AG04450 (cell line): Measurements from ENCODE around the gene NEUROD6. TPM values are rescaled to one million over a fixed set of nuclear protein-coding genes. Genes with fewer than 3 reads are reported as not detected.

Experiments
- CTCF ChIA-PET: fragments of 300-600, 350-600 bp; formaldehyde crosslinking; extraction: SDS; loops from one replicate; lab custom pipeline; 2022; ENCODE audit warnings: antibody characterized with exemption, inconsistent platforms; lab: Charles Lee
- POLR2A ChIA-PET: fragments of 350-600 bp; formaldehyde crosslinking; extraction: SDS; loops from one replicate; lab custom pipeline; 2021; ENCODE audit warnings: antibody characterized with exemption, inconsistent platforms; lab: Yijun Ruan, JAX
- DNase-seq: peaks from one replicate; pipeline ENCODE4 v3.0.0-alpha.2; 2011; ENCODE audit warnings: low read depth, low spot score
- H3K27ac ChIP-seq: one replicate; pipeline ENCODE4 v1.5.1; 2012; ENCODE audit warnings: low read depth, low read length, control low read depth
- H3K27me3 ChIP-seq: one replicate; pipeline ENCODE4 v1.6.0; 2012; ENCODE audit warnings: low read length; ENCODE audit not compliant: control insufficient read depth, insufficient read depth
- H3K4me3 ChIP-seq: 2 replicates; pipeline ENCODE4 v1.5.1; 2011; ENCODE audit warnings: mild to moderate bottlenecking, low read depth, low read length, control low read depth
- H3K9me3 ChIP-seq: 2 replicates; pipeline ENCODE4 v1.5.1; 2012; ENCODE audit warnings: low read length; ENCODE audit not compliant: control insufficient read depth, insufficient read depth
- CTCF ChIP-seq: IDR thresholded peaks from 2 replicates; pipeline ENCODE4 v1.5.1; 2011; ENCODE audit warnings: low read depth, low read length, control low read depth, inconsistent platforms
- polyA plus RNA-seq: library from polyadenylated mRNA; depleted of rRNA; stranded (reverse); fragments of >200 nt; gene quantifications from 2 replicates; pipeline ENCODE4 v1.2.3, GENCODE V29; 2011

Gene NEUROD6
- polyA plus RNA-seq, 1 experiment, result not detected

DNA sequence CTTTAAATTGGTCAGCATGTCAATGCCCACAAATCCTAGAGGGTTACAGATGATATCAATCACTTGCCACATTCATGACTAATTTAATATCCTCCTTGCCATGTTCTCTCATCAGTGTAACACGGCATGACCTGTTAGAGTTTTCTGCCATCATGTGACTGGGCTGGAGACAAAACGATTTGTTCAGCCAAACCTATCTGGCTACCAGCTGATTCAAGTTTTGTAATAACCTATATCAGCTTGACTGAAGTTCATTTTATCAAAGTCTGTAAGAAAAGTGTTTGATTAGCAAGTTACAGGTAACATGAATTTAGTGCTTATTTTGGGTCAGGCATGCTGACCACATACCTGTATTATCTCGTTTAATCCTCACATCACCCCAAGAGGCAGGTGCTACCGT is 25.7 kb downstream of the NEUROD6 start:
- H3K27ac ChIP-seq, result no peak overlapping the region
- H3K4me3 ChIP-seq, result no peak overlapping the region
- ChIA-PET POLR2A (no interaction called here), CTCF (no interaction called here)
- no peaks in the 10 kb centered on the region for H3K27me3 ChIP-seq
- no peak for TF ChIP-seq CTCF
- no peaks in the 10 kb centered on the region for H3K9me3 ChIP-seq
- DNase-seq, result no peak

- no peak for TF ChIP-seq CTCF
- Histone ChIP-seq H3K9me3 (no peaks in the 10 kb centered on the region), H3K27me3 (no peaks in the 10 kb centered on the region), H3K27ac (no peak overlapping the region), H3K4me3 (no peak overlapping the region)
- DNase-seq, result no peak
- CTCF ChIA-PET, result no interaction called here
- POLR2A ChIA-PET, result no interaction called here
These were observed 27.6 kb downstream of the NEUROD6 start for GRCh38 chr7:31312889-31313288.

DNA sequence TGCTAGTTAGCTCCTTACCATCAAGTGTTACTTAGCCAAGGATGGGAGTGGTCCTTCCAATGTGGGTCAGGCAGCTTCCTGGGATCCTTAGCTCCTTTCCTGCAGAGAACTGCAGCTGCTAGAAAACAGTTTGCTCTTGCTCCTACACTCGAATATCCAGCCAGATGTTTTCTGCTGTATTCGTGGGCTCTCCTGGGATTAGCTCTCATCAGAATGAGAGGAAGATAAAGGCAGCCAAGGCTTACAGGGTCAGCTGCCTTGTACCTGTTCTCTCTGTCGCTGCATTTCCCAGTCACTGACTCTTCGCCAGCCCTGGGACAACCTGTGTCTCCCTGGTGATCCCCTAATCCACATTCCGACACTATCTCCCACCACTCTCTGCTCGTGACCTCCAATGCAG is 29.0 kb downstream of the NEUROD6 start:
- CTCF ChIA-PET, result no interaction called here
- POLR2A ChIA-PET, result no interaction called here
- Histone ChIP-seq H3K4me3 (no peak overlapping the region), H3K9me3 (no peaks in the 10 kb centered on the region), H3K27me3 (no peaks in the 10 kb centered on the region), H3K27ac (no peak overlapping the region)
- TF ChIP-seq CTCF, result no peak
- DNase-seq, result no peak

DNA sequence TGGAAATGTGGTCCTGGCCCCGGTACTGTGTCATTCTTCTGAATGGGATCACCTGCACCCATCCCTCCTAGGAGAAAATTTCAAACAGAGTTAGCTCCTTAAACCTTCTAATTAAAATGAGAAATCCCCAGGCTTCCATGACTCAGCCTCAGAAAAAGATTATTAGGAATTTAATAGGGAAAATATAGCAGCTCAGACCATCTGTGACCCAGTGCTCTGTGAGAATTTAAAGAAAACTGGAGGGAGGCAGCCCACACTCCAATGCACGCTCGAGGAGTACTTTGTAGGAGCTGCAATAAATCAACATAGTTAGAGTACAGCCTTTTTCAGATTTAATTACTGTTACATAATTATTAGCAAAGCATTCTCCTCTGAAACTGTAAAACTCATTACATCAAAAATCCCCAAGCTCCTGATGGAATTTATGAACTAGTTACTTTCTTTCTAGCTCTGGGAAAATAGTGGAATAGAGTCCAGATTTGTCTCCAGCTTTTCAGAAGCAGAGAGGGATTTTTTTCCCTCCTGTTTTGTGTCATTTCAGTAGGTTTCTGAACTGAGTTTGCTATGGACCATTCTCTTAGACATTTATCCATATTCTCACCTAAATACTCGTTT is 30.1 kb downstream of the NEUROD6 start:
- TF ChIP-seq CTCF, result no peak
- no peak overlapping the region for H3K4me3 ChIP-seq
- ChIA-PET CTCF (no interaction called here), POLR2A (no interaction called here)
- H3K9me3 ChIP-seq, result no peaks in the 10 kb centered on the region
- no peak for DNase-seq
- no peaks in the 10 kb centered on the region for H3K27me3 ChIP-seq
- H3K27ac ChIP-seq, result no peak overlapping the region

DNA sequence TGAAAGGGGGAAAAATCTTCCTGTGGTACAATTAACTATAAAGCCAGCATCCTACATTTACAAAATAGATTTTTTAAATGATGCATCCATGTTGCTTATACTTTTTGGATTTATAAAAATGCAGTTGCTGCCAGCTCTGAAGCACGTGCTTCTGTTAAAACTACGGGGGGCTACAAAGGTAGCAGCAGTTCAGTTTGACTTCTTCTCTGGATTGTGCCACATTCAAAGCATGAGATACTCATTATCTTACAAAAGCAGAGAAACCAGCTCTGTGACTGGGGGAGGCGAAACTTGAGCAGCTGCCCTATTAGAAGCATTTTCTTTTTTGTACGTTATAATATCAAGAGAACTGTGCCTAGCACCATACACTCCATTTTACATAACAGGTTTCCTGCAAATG is 31.1 kb downstream of the NEUROD6 start:
- no peak for DNase-seq
- CTCF ChIA-PET, result no interaction called here
- H3K27me3 ChIP-seq, result no peaks in the 10 kb centered on the region
- H3K27ac ChIP-seq, result no peak overlapping the region
- POLR2A ChIA-PET, result no interaction called here
- no peaks in the 10 kb centered on the region for H3K9me3 ChIP-seq
- TF ChIP-seq CTCF, result no peak
- H3K4me3 ChIP-seq, result no peak overlapping the region
